Transverse colon (tissue), 4 donors: Measurements from ENCODE around the gene RPL4. TPM values are rescaled to one million over a fixed set of nuclear protein-coding genes. Genes with fewer than 3 reads are reported as not detected.

Experiments used
- DNase-seq: peaks from one replicate; pipeline ENCODE4 v3.0.0-alpha.2; 2019
- H3K27ac ChIP-seq, 4 donors: fragments of 200-600 bp; sonication (generic); 2 replicates each; pipeline ENCODE4 v1.5.1; 2016 to 2018; ENCODE audit warnings: inconsistent platforms in 4 of 4
- H3K27me3 ChIP-seq: fragments of 200-600 bp; sonication (generic); 2 replicates; pipeline ENCODE4 v1.5.1; 2017; ENCODE audit warnings: inconsistent platforms
- H3K36me3 ChIP-seq, 4 donors: fragments of 200-600 bp; sonication (generic); 2 replicates each; pipeline ENCODE4 v1.5.1; 2017 to 2019; ENCODE audit warnings: inconsistent platforms in 4 of 4
- H3K4me1 ChIP-seq, 4 donors: fragments of 200-600 bp; sonication (generic); 2 replicates each; pipeline ENCODE4 v1.5.1; 2017 to 2020; ENCODE audit warnings: inconsistent platforms in 4 of 4
- H3K4me3 ChIP-seq, 4 donors: fragments of 200-600 bp; sonication (generic); 1 replicate in 1 of 4; 2 replicates in 3 of 4; pipeline versions ENCODE4 v1.5.1 to v1.6.1; 2017 to 2019; ENCODE audit warnings: inconsistent platforms in 4 of 4
- H3K9me3 ChIP-seq, 2 donors: fragments of 200-600 bp; sonication (generic); 2 replicates each; pipeline ENCODE4 v1.5.1; 2017 to 2019; ENCODE audit warnings: inconsistent platforms in 2 of 2
- CTCF ChIP-seq, 5 experiments: fragments of 200-600 bp in 3 of 5; fragments of 450-650 bp in 2 of 5; sonication (generic) in 3 of 5; IDR thresholded peaks; 1 replicate in 2 of 5; 2 replicates in 3 of 5; pipeline ENCODE4 v1.5.1; 2016 to 2017; ENCODE audit warnings: antibody characterized with exemption in 5 of 5, inconsistent platforms in 3 of 5, mild to moderate bottlenecking in 2 of 5, moderate library complexity in 1 of 5
- EP300 ChIP-seq: sonication (generic); formaldehyde crosslinking; IDR thresholded peaks from one replicate; pipeline ENCODE4 v1.6.1; 2017; ENCODE audit warnings: antibody characterized with exemption, low read depth
- POLR2A ChIP-seq: fragments of 450-650 bp; IDR thresholded peaks from one replicate; pipeline ENCODE4 v1.6.1; 2016; ENCODE audit warnings: antibody characterized with exemption, mild to moderate bottlenecking, moderate library complexity
- POLR2AphosphoS5 ChIP-seq, 3 donors: sonication (generic); formaldehyde crosslinking; IDR thresholded peaks; one replicate each; pipeline ENCODE4 v1.6.1; 2016; ENCODE audit warnings: antibody characterized with exemption in 3 of 3
- WGBS, 2 donors: methylation state at CpG; one replicate each; pipeline ENCODE4 v1.1.5; 2018; ENCODE audit warnings: low coverage in 1 of 2; 5-methylcytosine and 5-hydroxymethylcytosine counted together
- in situ Hi-C, 4 donors: fragments of 200-750 bp; cut with MboI; loops; one replicate each; pipeline versions ENCODE4 v1.15.0 to v1.15.1; 2017; ENCODE audit warnings: low sequenced_read_pairs in 3 of 4, low pct_ligation_motif_present in 1 of 4, low pct_unique_long_range_greater_than_20kb in 1 of 4
- intact Hi-C: fragments of 100-400 bp; cut with DNase I; formaldehyde crosslinking; loops from one replicate; pipeline ENCODE4 v1.15.1; 2023; ENCODE audit warnings: low total_unique reads
- small RNA-seq, 4 donors: library from RNA; depleted of rRNA; stranded (forward); fragments of <200 nt; gene quantifications; one replicate each; pipeline ENCODE3, GENCODE V24; 2016
- total RNA-seq, 4 donors: library from RNA; depleted of rRNA; stranded (reverse); fragments of >200 nt; gene quantifications; one replicate each; pipeline ENCODE4 v1.1.0, GENCODE V29; 2016

RPL4 gene
- total RNA-seq, 4 donors from 2014 or later, result 1,084 to 1,586 (median 1,392) TPM

- no peaks in the 10 kb centered on the region for H3K9me3 ChIP-seq
- TF ChIP-seq POLR2A (no peak), CTCF (IDR thresholded peaks at IDR 0.05) (no peak)
- H3K27ac ChIP-seq, result no peak overlapping the region
- intact Hi-C loops (no loop called here), in situ Hi-C loops (no loop called here)
- no peaks in the 10 kb centered on the region for H3K4me1 ChIP-seq
- WGBS, 2 donors, result 57 to 79% methylated on average over 3 of the region's 3 CpGs
- DNase-seq, result no peak
- H3K27me3 ChIP-seq, result no peaks in the 10 kb centered on the region
- H3K36me3 ChIP-seq, result peaks cover 0 to 3% (median 0%) of the 10 kb centered on the region in 4 donors
- no peak overlapping the region for H3K4me3 ChIP-seq
Measured at GRCh38 chr15:66456211-66456610, 48.4 kb downstream of the RPL4 start.

DNA sequence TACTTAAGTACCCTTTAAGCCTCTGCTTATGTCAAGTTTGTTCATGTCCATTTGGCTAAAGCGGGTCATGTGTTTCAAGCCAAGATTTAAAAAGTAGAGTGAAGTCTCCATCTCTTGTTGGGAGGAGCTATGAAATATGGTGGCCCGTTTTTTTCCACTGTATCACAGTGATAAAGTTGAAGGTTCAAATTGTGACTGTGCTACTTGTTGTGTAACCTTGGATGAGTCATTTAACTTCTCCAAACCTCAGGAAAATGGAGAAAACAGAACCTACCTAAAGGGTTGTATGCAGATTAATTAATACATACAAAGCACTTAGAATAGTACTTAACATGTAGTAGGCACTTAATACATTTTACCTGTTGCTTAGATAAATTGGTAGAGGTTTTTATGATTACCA lies 50.5 kb downstream of the RPL4 start:
- no peak for DNase-seq
- no peaks in the 10 kb centered on the region for H3K9me3 ChIP-seq
- H3K27ac ChIP-seq, result no peak overlapping the region
- H3K4me3 ChIP-seq, result no peak overlapping the region
- TF ChIP-seq CTCF (IDR thresholded peaks at IDR 0.05), result no peak
- no peak for TF ChIP-seq POLR2A
- no peaks in the 10 kb centered on the region for H3K27me3 ChIP-seq
- peaks cover 0 to 3% (median 0%) of the 10 kb centered on the region in 4 donors for H3K36me3 ChIP-seq
- intact Hi-C loops (no loop called here), in situ Hi-C loops (no loop called here)
- WGBS, 2 donors, result 76 to 87% methylated on average over 2 of the region's 2 CpGs
- H3K4me1 ChIP-seq, result no peaks in the 10 kb centered on the region

GRCh38 chr15:66452971-66453580 lies 51.6 kb downstream of the RPL4 start:
- no peak overlapping the region for H3K27ac ChIP-seq
- no peak for DNase-seq
- no peaks in the 10 kb centered on the region for H3K9me3 ChIP-seq
- intact Hi-C loops, result no loop called here
- peaks cover 0 to 3% (median 0%) of the 10 kb centered on the region in 4 donors for H3K36me3 ChIP-seq
- in situ Hi-C loops, result no loop called here
- TF ChIP-seq CTCF (IDR thresholded peaks at IDR 0.05) (no peak), POLR2A (no peak), POLR2AphosphoS5 (IDR thresholded peaks at IDR 0.05) (no peak)
- no peaks in the 10 kb centered on the region for H3K27me3 ChIP-seq
- WGBS, 2 donors, result 76 to 83% methylated on average over 1 of the region's 1 CpG
- H3K4me1 ChIP-seq, result no peaks in the 10 kb centered on the region
- no peak overlapping the region for H3K4me3 ChIP-seq

DNA sequence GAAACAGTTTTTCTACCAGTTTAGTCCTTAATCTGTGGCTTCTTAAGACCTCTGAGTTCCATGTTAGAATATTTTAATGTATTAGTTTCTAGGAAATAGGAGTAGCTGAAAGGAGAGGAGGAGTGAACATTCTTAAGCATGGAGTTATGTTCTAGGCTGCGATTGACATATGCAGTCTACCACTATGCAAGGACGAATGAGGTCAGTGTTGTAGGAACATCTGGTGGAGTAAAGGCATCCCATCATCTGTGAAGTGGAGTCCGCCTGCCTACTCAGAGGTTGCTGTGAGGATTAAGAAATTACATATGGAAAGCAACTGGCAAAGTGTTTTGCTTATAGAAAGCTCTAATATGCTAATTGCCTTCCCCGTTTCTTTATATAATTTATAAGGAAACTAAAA lies 52.2 kb downstream of the RPL4 start:
- intact Hi-C loops (no loop called here), in situ Hi-C loops (no loop called here)
- Histone ChIP-seq H3K4me1 (no peaks in the 10 kb centered on the region), H3K27ac (no peak overlapping the region), H3K9me3 (no peaks in the 10 kb centered on the region), H3K27me3 (no peaks in the 10 kb centered on the region), H3K4me3 (no peak overlapping the region), H3K36me3 (peaks cover 0 to 3% (median 0%) of the 10 kb centered on the region in 4 donors)
- 68 to 92% methylated on average over 4 of the region's 4 CpGs for WGBS, 2 donors
- no peak for DNase-seq
- no peak for TF ChIP-seq POLR2A
- TF ChIP-seq EP300, result no peak
- TF ChIP-seq CTCF (IDR thresholded peaks at IDR 0.05), result no peak

Small RNAs within 50 kb of the gene (small RNA-seq; reads per million reads assigned to genes)
- 0 reads per million in 4 donors for gene MIR4512
- 0 reads per million in 4 donors for gene RF01159
- 0 reads per million in 4 donors for gene SNORD16
- gene SNORD18A, result 0 reads per million in 4 donors
- gene SNORD18B, result 0 reads per million in 4 donors
- 0 reads per million in 4 donors for gene SNORD18C

Other genes starting within 250 kb of the RPL4 start
- gene DIS3L, start 211.3 kb downstream of the RPL4 start, total RNA-seq, result 10 to 100 TPM; 17.6 to 24.8 (median 24.3) TPM
- gene TIPIN, start 148.2 kb downstream of the RPL4 start, total RNA-seq, result 1 to 10 TPM in 3 of 4 donors, not detected in 1; 2.2 to 4.0 (median 2.5) TPM
- gene MAP2K1, start 117.9 kb downstream of the RPL4 start, total RNA-seq, result 10 to 100 TPM; 14.7 to 83.0 (median 40.0) TPM
- 10 to 100 TPM in 3 of 4 donors, 1 to 10 TPM in 1; 2.6 to 64.0 (median 32.1) TPM for gene SNAPC5, start 7.1 kb downstream of the RPL4 start, total RNA-seq
- gene ZWILCH, start 471 bp upstream of the RPL4 start, total RNA-seq, result 1 to 10 TPM; 1.9 to 6.8 (median 4.4) TPM
- gene LCTL, start 61.1 kb upstream of the RPL4 start, total RNA-seq, result not detected
- 100 to 1,000 TPM in 1 of 4 donors, 10 to 100 TPM in 1, 1 to 10 TPM in 2; 6.7 to 214 (median 9.3) TPM for gene SMAD6, start 197.4 kb upstream of the RPL4 start, total RNA-seq